Keratinocyte (primary cell): ENCODE measurements around the gene SH2D2A.
"Not testable (repeated sequence)": the region's sequence is repeated elsewhere in the genome, so short reads cannot be mapped to it uniquely, and the experiment has no call there.

ENCODE experiments used
- EZH2 ChIP-seq: IDR thresholded peaks from one replicate; pipeline ENCODE4 v1.6.1; 2012; ENCODE audit warnings: inconsistent platforms, mild to moderate bottlenecking, low read length, moderate library complexity
- TF ChIP-seq, protein P1 (sequence below), 3 experiments: IDR thresholded peaks in 1 of 3; conservative IDR thresholded peaks in 1 of 3; optimal IDR thresholded peaks in 1 of 3; 2 replicates in 2 of 3; 3 replicates in 1 of 3; pipeline versions ENCODE3 to v1.5.1; 2011; ENCODE audit warnings: low read length in 3 of 3, mild to moderate bottlenecking in 3 of 3, moderate library complexity in 2 of 3, control low read depth in 1 of 3, inconsistent platforms in 1 of 3; ENCODE audit not compliant: insufficient read depth in 2 of 3; ENCODE audit errors: extremely low read depth in 1 of 3

DNA sequence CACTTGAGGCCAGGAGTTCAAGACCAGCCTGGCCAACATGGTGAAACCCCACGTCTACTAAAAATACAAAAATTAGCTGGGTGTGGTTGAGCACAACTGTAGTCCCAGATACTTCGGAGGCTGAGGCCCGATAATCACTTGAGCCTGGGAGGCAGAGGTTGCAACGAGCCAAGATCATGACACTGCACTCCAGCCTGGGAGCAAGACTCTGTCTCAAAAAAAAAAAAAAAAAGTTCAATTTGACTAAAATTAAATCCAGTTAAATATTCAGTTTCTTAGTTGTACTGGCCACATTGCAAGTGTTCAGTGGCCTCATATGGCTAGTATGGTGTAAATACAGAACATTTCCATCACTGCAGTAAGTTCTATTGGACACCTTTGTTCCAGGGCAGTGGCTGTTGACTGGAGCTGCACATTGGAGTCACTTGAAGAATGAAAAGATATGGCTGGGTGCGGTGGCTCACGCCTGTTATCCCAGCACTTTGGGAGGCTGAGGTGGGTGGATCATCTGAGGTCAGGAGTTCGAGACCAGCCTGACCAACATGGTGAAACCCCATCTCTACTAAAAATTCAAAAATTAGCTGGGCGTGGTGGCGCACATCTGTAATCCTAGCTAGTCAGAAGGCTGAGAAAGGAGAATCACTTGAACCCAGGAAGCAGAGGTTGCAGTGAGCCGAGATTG is 58.9 kb downstream of the SH2D2A start:
- not testable (repeated sequence) for TF ChIP-seq EZH2
- TF ChIP-seq, protein P1, sequence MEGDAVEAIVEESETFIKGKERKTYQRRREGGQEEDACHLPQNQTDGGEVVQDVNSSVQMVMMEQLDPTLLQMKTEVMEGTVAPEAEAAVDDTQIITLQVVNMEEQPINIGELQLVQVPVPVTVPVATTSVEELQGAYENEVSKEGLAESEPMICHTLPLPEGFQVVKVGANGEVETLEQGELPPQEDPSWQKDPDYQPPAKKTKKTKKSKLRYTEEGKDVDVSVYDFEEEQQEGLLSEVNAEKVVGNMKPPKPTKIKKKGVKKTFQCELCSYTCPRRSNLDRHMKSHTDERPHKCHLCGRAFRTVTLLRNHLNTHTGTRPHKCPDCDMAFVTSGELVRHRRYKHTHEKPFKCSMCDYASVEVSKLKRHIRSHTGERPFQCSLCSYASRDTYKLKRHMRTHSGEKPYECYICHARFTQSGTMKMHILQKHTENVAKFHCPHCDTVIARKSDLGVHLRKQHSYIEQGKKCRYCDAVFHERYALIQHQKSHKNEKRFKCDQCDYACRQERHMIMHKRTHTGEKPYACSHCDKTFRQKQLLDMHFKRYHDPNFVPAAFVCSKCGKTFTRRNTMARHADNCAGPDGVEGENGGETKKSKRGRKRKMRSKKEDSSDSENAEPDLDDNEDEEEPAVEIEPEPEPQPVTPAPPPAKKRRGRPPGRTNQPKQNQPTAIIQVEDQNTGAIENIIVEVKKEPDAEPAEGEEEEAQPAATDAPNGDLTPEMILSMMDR (optimal IDR thresholded peaks at IDR 0.05 in 1 of 3, IDR thresholded peaks at IDR 0.05 in 1 of 3, conservative IDR thresholded peaks at IDR 0.05 in 1 of 3; ENCODE audit: extremely low read depth in 1 of 3, insufficient read depth in 2 of 3, low read length in 3 of 3): not testable (repeated sequence)
